HL-60 (cell line): ENCODE measurements around the gene COG1.

ENCODE experiments used
- DNase-seq, 2 experiments: peaks; one replicate each; pipeline ENCODE4 v3.0.0-alpha.2; 2010 to 2020; ENCODE audit warnings: low read depth in 1 of 2, low spot score in 1 of 2
- H3K27ac ChIP-seq: fragments of 250-450 bp; sonication (Bioruptor Pico); replicated peaks from 2 replicates; pipeline ENCODE4 v1.5.1; 2020; ENCODE audit warnings: mild to moderate bottlenecking, moderate library complexity
- H3K27me3 ChIP-seq: fragments of 250-450 bp; sonication (Bioruptor Pico); 2 replicates; pipeline ENCODE4 v1.5.1; 2021; ENCODE audit warnings: mild to moderate bottlenecking, moderate library complexity; ENCODE audit not compliant: insufficient read depth, poor library complexity, severe bottlenecking
- H3K4me3 ChIP-seq: replicated peaks from 2 replicates; pipeline ENCODE4 v1.5.1; 2011; ENCODE audit warnings: mild to moderate bottlenecking, control low read depth, low read length; ENCODE audit not compliant: insufficient read depth
- CTCF ChIP-seq: IDR thresholded peaks from one replicate; pipeline ENCODE4 v1.5.1; 2011; ENCODE audit warnings: low read length, control low read depth, inconsistent platforms; ENCODE audit not compliant: insufficient read depth
- GABPA ChIP-seq: IDR thresholded peaks from 2 replicates; pipeline ENCODE4 v1.6.1; 2012; ENCODE audit warnings: low read depth
- POLR2AphosphoS5 ChIP-seq: IDR thresholded peaks from 2 replicates; pipeline ENCODE4 v1.6.1; 2012; ENCODE audit warnings: low read depth
- REST ChIP-seq: IDR thresholded peaks from 2 replicates; pipeline ENCODE4 v1.6.1; 2012; ENCODE audit warnings: low read depth; ENCODE audit not compliant: insufficient replicate concordance
- SPI1 ChIP-seq: IDR thresholded peaks from 2 replicates; pipeline ENCODE4 v1.6.1; 2012; ENCODE audit warnings: low read depth, mild to moderate bottlenecking, borderline replicate concordance

COG1 gene

GRCh38 chr17:73234736-73235135 is 41.9 kb downstream of the COG1 start:
- no peak for DNase-seq
- Histone ChIP-seq H3K4me3 (no peak overlapping the region), H3K27me3 (no peaks in the 10 kb centered on the region), H3K27ac (no peak overlapping the region)
- TF ChIP-seq GABPA: no peak
- TF ChIP-seq SPI1: no peak
- no peak for TF ChIP-seq REST
- TF ChIP-seq POLR2AphosphoS5: no peak

GRCh38 chr17:73237714-73238113 is 44.9 kb downstream of the COG1 start:
- no peak for TF ChIP-seq CTCF
- no peak for TF ChIP-seq POLR2AphosphoS5
- TF ChIP-seq REST: no peak
- no peak for TF ChIP-seq SPI1
- no peak for TF ChIP-seq GABPA
- no peak overlapping the region for H3K27ac ChIP-seq
- no peak overlapping the region for H3K4me3 ChIP-seq
- H3K27me3 ChIP-seq: no peaks in the 10 kb centered on the region
- DNase-seq: no peak

GRCh38 chr17:73240561-73240960 is 47.7 kb downstream of the COG1 start:
- Histone ChIP-seq H3K27me3 (no peaks in the 10 kb centered on the region), H3K27ac (no peak overlapping the region), H3K4me3 (no peak overlapping the region)
- no peak for TF ChIP-seq REST
- no peak for TF ChIP-seq CTCF
- TF ChIP-seq POLR2AphosphoS5: no peak
- TF ChIP-seq GABPA: no peak
- TF ChIP-seq SPI1: no peak
- DNase-seq: no peak

GRCh38 chr17:73247726-73248125 is 54.9 kb downstream of the COG1 start:
- no peak for DNase-seq
- no peak overlapping the region for H3K4me3 ChIP-seq
- no peaks in the 10 kb centered on the region for H3K27me3 ChIP-seq
- no peak for TF ChIP-seq POLR2AphosphoS5
- TF ChIP-seq CTCF: no peak
- no peak for TF ChIP-seq SPI1
- TF ChIP-seq REST: no peak
- no peak for TF ChIP-seq GABPA
- H3K27ac ChIP-seq: no peak overlapping the region
